Right hindlimb (tissue), 1 donor: Measurements from ENCODE around the gene ST8SIA6.
"Not testable (repeated sequence)": the region's sequence is repeated elsewhere in the genome, so short reads cannot be mapped to it uniquely, and the experiment has no call there.

Experiments
- DNase-seq: peaks from one replicate; pipeline ENCODE4 v3.0.0-alpha.2; 2018

Gene ST8SIA6

DNA sequence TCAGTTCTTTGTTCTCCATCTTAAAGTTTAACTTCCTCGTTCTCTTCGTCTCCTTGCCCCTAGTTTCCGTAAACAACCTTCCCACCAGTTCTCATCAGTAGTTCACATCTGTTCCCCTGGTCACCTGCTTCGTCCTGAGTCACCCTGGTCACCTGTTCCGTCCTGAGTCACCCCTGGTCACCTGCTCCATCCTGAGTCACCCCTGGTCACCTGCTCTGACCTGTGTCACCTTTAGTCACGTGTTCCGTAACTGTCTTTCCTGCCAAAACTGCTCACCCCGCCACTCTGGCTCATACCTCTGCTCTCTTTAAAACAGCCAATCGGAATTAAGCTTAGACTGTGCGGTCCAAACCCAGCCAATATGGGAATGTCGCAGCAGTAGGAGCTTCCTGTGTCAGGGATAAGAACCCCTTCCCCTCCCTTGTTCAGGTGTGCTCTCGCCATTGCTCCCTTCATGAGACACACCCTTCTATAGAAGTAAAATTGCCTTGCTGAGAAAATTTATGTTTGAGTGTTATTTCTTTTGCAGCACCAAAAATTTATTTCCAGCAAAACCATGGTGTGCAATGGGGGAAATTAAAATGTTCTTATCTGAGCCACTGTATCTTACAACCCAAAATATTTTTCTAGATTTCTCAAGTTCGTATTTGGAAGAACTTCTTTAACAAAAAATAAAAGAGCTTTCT lies 114.1 kb downstream of the ST8SIA6 start:
- DNase-seq: no peak

DNA sequence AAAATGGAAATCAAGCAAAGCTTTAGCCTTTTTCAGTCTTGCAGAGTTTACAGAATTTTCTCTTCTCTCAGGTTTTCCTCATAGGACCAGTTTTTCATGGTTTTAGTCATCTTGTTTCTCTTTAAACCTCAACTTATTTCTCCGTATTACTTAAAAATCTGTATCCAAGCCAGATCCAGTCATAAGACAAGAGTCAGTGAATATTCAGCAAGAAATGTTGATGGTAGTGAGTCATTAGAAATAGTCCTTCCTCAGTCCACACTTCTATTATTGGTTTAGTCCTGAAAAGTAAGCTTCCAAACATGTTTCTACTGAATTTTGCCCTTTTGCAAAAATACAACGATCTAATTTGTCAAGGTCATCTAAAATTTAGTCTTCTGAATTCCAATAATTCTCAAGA lies 119.3 kb downstream of the ST8SIA6 start:
- DNase-seq: no peak

DNA sequence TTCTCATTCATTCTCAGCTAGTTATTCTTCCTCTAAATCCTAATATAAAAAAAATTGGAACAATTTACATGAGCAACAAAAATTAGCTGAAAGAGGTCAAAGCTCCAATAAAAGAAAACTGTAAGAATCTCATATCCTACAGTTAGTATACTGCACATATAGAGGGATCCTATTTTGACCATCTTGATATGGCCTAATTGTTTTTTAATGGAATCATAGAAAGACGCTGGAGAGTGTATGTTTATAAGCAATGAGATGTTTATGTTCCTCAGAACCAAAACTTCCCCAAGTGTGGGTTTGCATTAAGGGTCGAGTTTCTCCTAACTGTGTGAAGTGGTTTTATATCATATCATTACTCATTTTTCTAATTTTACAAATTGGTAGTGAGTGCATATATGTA lies 123.9 kb downstream of the ST8SIA6 start:
- no peak for DNase-seq

DNA sequence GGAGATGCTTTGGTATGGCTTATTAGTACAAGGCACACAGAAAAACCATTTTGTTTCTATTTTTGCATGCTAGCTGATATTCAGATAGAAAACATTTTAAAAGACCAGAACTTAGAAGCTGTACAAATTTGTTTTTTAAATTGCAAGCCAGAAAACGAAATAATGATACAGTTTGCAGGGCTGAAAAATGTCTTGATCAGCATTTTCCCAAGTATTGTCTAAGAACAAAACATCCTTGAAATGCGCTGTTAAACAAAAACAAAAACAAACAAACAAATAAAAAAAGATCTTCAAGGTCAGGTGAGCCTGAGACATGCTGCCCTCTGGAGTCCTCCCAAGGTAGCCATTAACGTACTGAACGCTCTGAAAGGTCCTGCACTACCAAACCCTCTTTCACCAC lies 128.0 kb downstream of the ST8SIA6 start:
- no peak for DNase-seq

DNA sequence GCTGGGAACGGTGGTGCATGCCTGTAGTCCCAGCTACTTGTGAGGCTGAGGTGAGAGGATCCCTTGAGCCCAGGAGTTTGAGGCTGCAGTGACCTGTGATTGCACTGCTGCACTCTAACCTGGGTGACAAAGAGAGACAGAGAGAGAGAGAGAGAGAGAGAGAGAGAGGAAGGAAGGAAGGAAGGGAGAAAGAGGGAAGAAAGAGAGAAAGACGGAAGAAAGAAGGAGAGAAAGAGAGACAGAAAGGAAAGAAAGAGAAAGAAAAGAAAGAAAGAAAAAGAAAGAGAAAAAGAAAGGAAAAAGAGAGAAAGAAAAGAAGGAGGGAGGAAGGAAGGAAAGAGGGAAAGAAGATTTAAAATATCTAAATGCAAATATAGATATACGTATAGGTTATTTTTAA lies 132.4 kb downstream of the ST8SIA6 start:
- DNase-seq: not testable (repeated sequence)

DNA sequence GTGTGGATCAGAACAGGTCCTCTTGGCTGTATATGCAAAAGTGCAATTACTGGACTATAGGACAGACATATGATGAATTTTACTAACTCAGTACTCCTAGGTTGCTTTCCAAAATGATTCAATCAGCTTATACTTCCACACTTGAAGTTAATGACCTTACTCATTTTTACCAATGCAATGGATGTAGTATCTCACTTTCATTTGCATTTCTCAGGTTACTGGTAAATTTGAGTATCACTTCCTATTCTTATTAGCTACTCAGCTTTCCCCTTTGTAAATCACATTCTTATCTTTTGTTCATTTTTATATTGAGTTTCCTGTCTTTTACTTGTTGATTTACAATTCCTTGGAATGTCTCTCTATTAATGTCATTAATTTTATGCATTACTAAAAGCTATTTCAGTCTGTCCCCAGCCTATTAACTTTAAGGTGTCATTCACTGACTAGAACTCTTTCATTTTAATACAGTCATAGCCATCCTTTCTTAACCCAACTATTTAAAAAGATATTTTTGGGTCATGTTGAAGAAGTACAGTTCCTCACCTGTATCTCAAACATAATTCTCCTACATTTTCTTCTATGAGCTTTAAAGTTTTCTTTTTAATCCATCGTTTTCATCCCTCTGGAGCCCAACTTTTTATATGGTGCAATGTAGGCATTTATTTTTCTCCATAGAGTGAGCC lies 137.8 kb downstream of the ST8SIA6 start:
- DNase-seq: no peak

DNA sequence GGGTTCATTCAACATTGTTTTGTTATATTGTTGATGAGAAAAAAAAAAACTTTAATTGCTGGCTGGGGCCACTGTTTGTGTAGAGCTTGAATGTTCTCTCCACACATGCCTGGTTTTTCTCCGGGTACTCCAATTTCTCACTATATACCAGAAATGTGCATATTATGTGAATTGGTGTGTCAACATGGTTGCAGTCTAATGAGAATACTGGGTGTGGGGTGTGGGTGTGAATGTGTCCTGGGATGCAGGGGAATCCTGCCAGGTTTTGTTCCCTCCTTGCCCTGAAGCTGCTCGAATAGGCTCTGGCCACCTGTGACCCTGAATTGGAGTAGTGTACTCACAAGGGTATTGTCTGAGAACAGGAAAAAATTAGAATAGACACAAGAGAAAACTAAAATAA lies 145.0 kb downstream of the ST8SIA6 start:
- DNase-seq: no peak

DNA sequence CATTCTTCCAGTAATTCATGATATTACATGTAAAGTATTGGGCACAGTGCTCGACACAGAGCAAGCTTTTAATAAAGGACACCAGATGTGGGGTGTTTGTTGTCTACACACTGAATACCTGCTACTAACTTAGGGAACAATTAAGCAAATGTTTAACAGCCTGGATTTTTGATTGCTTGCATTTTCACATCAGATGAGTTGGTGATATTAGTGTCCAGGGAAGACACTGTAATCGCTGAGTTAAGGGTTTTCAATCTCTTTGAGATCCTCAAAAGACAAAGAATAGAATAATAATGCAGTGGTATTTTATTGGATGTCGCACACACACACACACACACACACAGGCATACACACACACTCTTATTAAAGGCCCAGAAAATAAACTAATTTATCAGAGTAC lies 147.3 kb downstream of the ST8SIA6 start:
- DNase-seq: no peak

DNA sequence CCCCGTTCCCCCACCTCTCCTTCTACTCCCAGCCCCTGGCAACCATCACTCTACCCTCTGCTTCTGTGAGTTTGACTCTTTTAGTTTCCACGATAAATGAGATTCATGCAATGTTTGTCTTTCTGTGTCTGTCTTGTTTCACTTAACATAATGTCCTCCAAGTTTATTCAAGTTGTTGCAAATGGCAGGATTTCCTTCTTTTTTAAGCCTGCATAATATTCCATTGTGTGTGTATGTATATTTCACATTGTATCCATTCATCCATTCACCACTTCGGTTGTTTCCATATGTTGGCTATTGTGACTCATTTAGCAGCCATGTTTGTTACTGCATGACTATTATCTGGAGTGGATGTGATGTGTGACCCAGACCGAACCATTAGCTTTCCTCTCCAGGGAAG lies 162.0 kb downstream of the ST8SIA6 start:
- no peak for DNase-seq

DNA sequence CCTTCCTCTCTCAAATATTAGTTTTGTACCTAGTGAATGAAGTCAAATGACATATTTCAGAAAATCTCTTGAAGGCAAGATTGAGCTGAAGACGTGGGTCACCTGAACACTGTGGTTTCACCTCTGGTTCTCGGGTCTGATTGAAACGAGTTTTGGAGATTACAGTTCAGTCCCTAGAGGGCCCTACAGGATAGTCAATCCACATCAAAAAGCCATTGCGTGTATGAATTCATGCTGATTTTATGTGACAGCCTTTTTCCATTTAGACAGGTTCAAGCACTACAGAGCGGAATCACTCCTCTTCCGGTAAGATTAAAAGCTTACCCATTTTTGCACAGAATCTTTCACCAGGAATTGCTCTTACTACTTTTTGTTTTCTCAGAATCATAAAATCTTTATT lies 164.2 kb downstream of the ST8SIA6 start:
- DNase-seq: no peak

DNA sequence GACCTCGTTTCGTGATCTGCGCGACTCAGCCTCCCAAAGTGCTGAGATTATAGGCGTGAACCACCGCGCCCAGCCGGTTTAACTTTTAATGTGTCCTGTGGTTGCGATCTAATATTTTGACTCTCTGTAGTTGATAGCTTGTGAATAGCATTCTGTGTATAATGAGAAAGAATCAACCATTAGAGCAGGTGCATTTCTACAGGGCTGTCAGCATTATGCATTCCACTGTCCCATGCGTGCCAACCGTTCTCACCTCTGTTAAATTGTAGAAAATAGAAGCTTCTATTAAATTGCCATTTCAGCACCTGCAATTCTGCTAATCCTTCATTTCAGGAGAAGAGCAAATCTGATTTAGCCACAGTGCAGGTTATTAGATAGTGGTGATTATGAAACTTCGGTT lies 164.6 kb downstream of the ST8SIA6 start:
- DNase-seq: no peak

DNA sequence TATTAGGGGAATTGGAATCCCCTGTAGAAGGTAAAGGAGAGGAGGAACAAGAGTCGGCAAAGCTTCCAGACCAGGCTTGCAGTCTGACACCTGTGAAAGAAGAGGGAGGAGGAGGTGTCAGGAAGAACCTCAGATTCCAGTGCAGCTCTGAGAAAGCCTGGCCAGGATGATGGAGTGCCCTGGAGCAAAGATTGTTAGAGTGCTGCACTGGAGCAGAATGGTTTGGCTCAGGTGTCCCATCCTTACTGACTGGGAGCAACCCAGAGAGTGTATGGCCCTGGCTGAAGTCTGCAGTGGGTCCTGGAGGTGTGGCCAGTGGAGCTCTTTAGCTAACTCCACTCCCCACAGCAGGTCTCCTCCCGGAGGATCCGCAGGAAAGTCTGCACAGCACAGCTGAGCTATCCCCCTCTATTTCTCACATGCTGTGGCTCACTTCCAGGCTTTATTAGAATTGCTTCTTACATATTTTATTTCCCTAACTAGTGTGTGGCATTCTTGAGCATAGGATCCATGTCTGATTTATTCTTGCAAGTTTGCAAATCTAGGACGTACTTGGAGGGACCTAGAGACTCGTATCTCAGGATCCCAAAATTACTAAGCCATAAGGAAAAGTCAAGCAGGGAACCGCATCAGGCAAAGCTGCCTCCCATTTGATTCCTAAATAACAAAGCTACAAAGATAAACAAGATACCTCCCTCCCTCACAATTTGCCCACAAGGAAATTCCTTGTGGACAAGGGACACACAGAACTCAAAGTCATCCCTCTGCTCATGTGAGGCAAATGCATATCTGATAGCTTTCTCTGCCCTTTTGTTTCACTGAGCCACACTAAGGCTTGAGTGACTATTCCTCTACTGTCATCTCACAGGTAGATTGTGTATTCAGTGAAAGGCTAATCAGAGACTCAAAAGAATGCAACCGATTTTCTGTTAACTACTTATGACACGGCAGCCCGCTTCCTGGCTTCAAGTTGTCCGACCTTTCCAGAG lies 167.5 kb downstream of the ST8SIA6 start:
- DNase-seq: no peak

DNA sequence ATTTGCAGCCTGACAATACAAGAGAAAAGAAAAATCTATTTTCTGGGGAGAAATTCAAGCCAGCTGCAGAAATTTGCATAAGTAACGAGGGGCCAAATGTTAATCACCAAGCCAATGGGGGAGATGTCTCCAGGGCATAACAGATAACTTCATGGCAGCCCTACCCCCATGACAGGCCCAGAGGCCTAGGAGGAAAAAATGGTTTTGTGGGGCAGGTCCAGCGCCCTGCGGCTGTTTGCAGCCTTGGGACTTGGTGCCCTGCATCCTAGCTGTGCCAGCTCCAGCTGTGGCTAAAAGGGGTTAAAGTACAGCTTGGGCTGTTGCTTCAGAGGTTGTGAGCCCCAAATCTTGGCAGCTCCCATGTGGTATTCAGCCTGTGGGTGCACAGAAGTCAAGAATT lies 172.1 kb downstream of the ST8SIA6 start:
- DNase-seq: no peak

DNA sequence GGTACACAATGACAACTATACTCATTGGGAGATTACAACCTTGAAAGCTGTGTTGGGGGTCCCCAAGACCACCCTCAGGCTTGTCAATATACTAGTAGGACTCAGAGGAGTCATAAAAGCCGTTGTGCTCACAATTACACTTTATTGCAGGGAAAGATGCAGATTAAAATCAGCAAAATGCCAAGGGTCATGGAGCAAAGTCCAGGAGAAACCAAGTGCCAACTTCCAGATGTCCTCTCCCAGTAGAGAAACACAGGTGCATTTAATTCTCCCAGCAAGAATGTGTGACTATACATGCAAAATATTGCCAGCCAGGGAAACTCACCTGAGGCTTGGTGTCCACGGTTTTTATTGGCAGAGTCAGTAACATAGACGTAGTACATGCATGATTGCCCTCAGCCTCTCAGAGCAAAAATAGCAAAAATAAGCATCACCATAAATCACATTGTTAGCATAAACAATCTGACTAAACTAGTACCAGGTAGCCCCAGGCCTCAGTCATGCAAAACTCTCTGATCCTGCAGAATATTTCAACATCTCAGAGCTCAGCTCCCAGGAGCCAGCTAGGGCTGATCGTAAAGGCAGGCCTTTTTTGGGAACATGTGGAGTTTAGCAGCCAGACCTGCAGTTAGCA lies 175.7 kb downstream of the ST8SIA6 start:
- no peak for DNase-seq

DNA sequence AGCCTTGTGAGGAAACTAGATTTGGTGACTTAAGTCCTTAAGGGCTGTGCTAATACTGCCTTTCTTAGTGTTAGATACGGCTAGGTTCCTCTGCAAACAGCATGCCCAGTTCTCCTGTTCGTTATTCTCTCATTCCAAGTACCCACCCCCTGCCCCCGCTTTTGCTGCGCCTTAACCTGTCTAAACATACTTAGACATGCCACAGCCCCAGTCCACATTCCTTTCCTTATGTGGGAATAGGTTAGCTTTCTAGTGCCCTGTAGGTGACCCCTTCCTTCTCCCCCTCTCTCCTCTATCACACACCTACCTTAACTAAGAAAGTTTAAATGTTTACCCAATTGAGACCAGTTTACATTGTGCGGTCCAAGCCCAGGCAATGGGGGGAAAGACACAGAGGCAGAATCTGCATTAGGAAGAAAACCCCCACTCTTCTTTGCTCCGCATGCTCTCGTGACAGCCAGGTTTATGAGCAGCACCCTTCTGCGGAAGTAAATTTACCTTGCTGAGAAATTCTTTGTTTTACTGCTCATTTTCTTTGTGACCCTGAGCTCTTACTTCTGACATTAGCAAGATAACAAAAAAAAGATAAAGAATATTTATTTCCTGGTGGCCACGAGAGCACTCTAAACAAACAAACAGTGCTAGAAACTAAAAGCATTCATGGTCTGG lies 177.5 kb downstream of the ST8SIA6 start:
- no peak for DNase-seq

DNA sequence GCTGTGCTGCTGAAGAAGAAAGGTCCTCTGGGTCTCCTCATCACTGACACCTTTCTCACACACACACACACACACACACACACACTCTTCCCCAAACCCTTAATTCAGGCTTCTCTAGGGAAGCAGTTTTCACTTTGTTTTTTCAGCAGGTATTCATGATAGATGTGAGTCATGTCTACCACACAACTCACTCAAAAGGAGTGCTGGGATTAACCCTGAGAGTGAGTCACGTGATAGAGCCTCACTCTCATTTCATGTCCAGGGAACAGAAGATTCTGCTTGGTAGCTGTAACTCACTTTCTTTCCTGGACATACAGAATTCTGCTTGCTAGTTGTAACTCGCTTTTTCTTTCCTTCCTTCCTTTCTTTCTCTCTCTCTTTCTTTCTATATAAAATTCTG lies 181.0 kb downstream of the ST8SIA6 start:
- no peak for DNase-seq

DNA sequence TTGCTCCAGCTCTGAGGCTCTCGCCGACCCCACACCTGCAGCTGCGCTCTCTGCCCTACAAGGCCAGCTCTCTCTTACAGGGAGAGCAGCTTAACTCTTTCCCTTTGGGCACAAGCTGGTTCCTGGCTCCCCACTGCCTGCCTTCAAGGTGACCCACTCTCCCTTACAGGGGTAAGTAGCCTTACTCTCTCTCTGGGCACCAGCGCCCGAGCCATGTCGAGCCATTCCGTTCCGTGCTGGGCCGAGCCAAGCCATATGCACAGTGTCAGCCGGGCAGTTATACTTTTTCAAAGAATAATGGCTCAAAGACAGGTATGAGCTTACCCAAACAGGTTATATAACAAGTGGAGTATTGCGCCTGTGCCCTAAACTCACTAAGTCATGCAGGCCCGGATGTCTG lies 181.7 kb downstream of the ST8SIA6 start:
- DNase-seq: no peak
